ENCODE results near the gene CXXC5. TPM values are rescaled to one million over a fixed set of nuclear protein-coding genes. Genes with fewer than 3 reads are reported as not detected.

CXXC5 gene
- total and polyA plus RNA-seq, 4 donors = 21.2 to 75.8 (median 35.8) TPM

GRCh38 chr5:139636207-139636792, 11.8 kb upstream of the CXXC5 start:
- DNase-seq (no peak), ATAC-seq (ENCODE audit: low FRiP score) (no peak)
- intact Hi-C loops (cut with DNase I) = loop anchor here (2.0 to 5.0 kb wide), 3 partner anchors 41 to 111 kb away; no protein-coding TSS in a partner anchor
- Histone ChIP-seq H3K4me3 (ENCODE audit: low read length in 2 of 2) (no peak overlapping the region), H3K36me3 (ENCODE audit: control insufficient read depth in 1 of 2, insufficient read depth in 2 of 2, low read length in 1 of 2) (no peaks in the 10 kb centered on the region), H3K4me1 (ENCODE audit: control insufficient read depth in 1 of 2, insufficient read depth in 2 of 2, low read length in 2 of 2) (peaks cover 0 to 2% of the 10 kb centered on the region in 2 donors), H3K27me3 (ENCODE audit: control insufficient read depth in 1 of 2, insufficient read depth in 2 of 2, low read length in 1 of 2) (no peaks in the 10 kb centered on the region), H3K9me3 (ENCODE audit: control insufficient read depth, low read length) (no peaks in the 10 kb centered on the region), H3K27ac (ENCODE audit: low read depth in 1 of 2, low read length in 2 of 2) (no peak overlapping the region)
- WGBS, 2 donors = 79 to 86% methylated on average over 2 of the region's 2 CpGs

DNA sequence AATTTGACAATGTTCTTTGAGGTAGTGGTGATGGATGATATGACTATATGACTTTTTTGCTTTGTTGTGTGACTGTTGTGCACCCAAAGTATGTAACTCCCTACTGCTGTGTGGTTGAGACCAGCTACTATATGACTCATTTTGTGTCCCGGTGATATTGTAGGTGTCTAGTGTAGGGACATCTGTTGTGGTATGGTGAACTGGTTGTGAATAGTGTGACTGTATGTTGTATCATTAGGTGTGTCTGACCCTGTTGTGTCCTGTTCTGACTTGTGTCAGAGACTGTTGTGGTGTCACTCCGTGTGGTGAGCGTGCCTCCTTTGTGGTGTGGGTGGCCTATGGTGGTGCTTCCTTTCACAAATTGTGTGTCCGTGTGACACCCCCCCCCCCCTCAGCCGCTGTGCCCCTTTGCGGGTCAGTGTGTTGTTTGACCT, 11.2 kb upstream of the CXXC5 start:
- H3K4me1 ChIP-seq (ENCODE audit: control insufficient read depth in 1 of 2, insufficient read depth in 2 of 2, low read length in 2 of 2) = peaks cover 0 to 2% of the 10 kb centered on the region in 2 donors
- H3K36me3 ChIP-seq (ENCODE audit: control insufficient read depth in 1 of 2, insufficient read depth in 2 of 2, low read length in 1 of 2) = no peaks in the 10 kb centered on the region
- WGBS, 2 donors = 8 to 13% methylated on average over 5 to 6 of the region's 6 CpGs
- H3K27me3 ChIP-seq (ENCODE audit: control insufficient read depth in 1 of 2, insufficient read depth in 2 of 2, low read length in 1 of 2) = no peaks in the 10 kb centered on the region
- H3K4me3 ChIP-seq (ENCODE audit: low read length in 2 of 2) = peak overlapping the region; percentile 1 to 52
- DNase-seq (no peak), ATAC-seq (ENCODE audit: low FRiP score) (no peak)
- no peak overlapping the region for H3K27ac ChIP-seq (ENCODE audit: low read depth in 1 of 2, low read length in 2 of 2)
- intact Hi-C loops (cut with DNase I) = loop anchor here (1.0 to 5.0 kb wide), 4 partner anchors 11 to 110 kb away; partner anchors contain the start of gene CXXC5 (in 1 of the 2)
- no peaks in the 10 kb centered on the region for H3K9me3 ChIP-seq (ENCODE audit: control insufficient read depth, low read length)

GRCh38 chr5:139637438-139638089, 10.6 kb upstream of the CXXC5 start:
- peak; percentile 90 to 95 for DNase-seq
- Histone ChIP-seq H3K4me1 (ENCODE audit: control insufficient read depth in 1 of 2, insufficient read depth in 2 of 2, low read length in 2 of 2) (peaks cover 0 to 2% of the 10 kb centered on the region in 2 donors), H3K27ac (ENCODE audit: low read depth in 1 of 2, low read length in 2 of 2) (peak overlapping the region in 1 of 2 donors; percentile 69), H3K36me3 (ENCODE audit: control insufficient read depth in 1 of 2, insufficient read depth in 2 of 2, low read length in 1 of 2) (no peaks in the 10 kb centered on the region), H3K27me3 (ENCODE audit: control insufficient read depth in 1 of 2, insufficient read depth in 2 of 2, low read length in 1 of 2) (no peaks in the 10 kb centered on the region), H3K9me3 (ENCODE audit: control insufficient read depth, low read length) (no peaks in the 10 kb centered on the region), H3K4me3 (ENCODE audit: low read length in 2 of 2) (peak overlapping the region; percentile 9 to 52)
- ATAC-seq (ENCODE audit: low FRiP score) = peak; percentile 89
- intact Hi-C loops (cut with DNase I) = loop anchor here (1.0 to 5.0 kb wide), 5 partner anchors 10 to 110 kb away; partner anchors contain the start of gene CXXC5 (in 1 of the 2)
- 0 to 1% methylated on average over 43 to 62 of the region's 62 CpGs for WGBS, 2 donors

- H3K4me1 ChIP-seq (ENCODE audit: control insufficient read depth in 1 of 2, insufficient read depth in 2 of 2, low read length in 2 of 2) = peaks cover 0 to 2% of the 10 kb centered on the region in 2 donors
- H3K4me3 ChIP-seq (ENCODE audit: low read length in 2 of 2) = peak overlapping the region; percentile 9 to 52
- peak; percentile 85 for ATAC-seq (ENCODE audit: low FRiP score)
- peak; percentile 93 to 95 for DNase-seq
- 2% methylated on average over 23 of the region's 23 CpGs for whole genome bisulfite sequencing, 2 donors
- peak overlapping the region in 1 of 2 donors; percentile 69 for H3K27ac ChIP-seq (ENCODE audit: low read depth in 1 of 2, low read length in 2 of 2)
- H3K36me3 ChIP-seq (ENCODE audit: control insufficient read depth in 1 of 2, insufficient read depth in 2 of 2, low read length in 1 of 2) = no peaks in the 10 kb centered on the region
- no peaks in the 10 kb centered on the region for H3K27me3 ChIP-seq (ENCODE audit: control insufficient read depth in 1 of 2, insufficient read depth in 2 of 2, low read length in 1 of 2)
- intact Hi-C loops (cut with DNase I) = loop anchor here (1.0 to 5.0 kb wide), 3 partner anchors 9 to 109 kb away; no protein-coding TSS in a partner anchor
- H3K9me3 ChIP-seq (ENCODE audit: control insufficient read depth, low read length) = no peaks in the 10 kb centered on the region
Observed at GRCh38 chr5:139638090-139638735, 9.9 kb upstream of the CXXC5 start.

DNA sequence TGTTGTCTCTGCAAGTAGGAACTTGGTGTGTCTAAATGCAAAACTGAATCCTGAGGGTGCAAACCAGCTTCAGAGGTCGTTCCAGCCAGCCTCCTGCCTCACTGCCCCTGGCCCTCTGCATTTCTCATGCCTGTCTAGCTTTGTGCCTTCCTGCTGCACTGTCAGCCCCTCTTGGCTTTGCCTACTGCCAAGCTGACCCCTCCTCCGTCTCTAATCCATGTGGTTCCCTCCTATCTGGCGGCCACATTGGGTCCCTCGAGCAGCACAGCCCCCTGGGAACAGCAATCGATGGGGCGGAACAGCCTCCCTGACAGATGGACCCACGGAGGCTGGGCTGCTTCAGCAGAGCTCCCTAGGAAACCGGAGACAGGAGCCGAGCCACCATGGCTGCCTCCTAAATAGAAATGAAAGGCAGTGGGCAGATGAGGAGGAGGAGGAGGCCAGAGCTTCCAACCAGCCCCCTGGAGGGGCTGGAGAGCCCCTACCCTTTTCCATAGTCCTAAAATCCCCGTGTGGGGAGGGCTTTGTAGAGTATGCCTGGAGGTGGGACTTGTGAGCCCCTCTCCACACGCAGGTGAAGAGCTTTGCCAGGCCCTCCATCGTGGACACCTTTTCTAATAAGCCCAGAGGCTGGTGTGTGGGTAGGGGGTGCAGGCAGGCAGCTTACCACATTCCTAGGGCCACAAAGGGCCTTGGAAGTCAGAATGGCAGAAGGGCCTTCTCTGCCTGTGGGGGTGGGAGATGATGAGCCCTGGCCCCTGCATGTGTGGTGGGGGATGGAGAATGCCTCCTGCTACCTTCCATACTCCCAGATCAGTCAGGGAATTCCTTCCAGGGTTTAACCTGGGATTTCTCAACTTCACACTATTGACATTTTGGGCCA, 9.2 kb upstream of the CXXC5 start:
- DNase-seq (no peak), ATAC-seq (ENCODE audit: low FRiP score) (no peak)
- Histone ChIP-seq H3K36me3 (ENCODE audit: control insufficient read depth in 1 of 2, insufficient read depth in 2 of 2, low read length in 1 of 2) (no peaks in the 10 kb centered on the region), H3K27me3 (ENCODE audit: control insufficient read depth in 1 of 2, insufficient read depth in 2 of 2, low read length in 1 of 2) (no peaks in the 10 kb centered on the region), H3K9me3 (ENCODE audit: control insufficient read depth, low read length) (no peaks in the 10 kb centered on the region), H3K4me3 (ENCODE audit: low read length in 2 of 2) (no peak overlapping the region), H3K4me1 (ENCODE audit: control insufficient read depth in 1 of 2, insufficient read depth in 2 of 2, low read length in 2 of 2) (peaks cover 0 to 2% of the 10 kb centered on the region in 2 donors), H3K27ac (ENCODE audit: low read depth in 1 of 2, low read length in 2 of 2) (peak overlapping the region in 1 of 2 donors; percentile 22)
- intact Hi-C loops (cut with DNase I) = loop anchor here (1.0 to 5.0 kb wide), 3 partner anchors 8 to 108 kb away; no protein-coding TSS in a partner anchor
- 55 to 56% methylated on average over 12 of the region's 12 CpGs for WGBS, 2 donors

GRCh38 chr5:139639619-139640380, 8.3 kb upstream of the CXXC5 start:
- WGBS, 2 donors = 53 to 57% methylated on average over 11 of the region's 11 CpGs
- no peak overlapping the region for H3K27ac ChIP-seq (ENCODE audit: low read depth in 1 of 2, low read length in 2 of 2)
- no peak for ATAC-seq (ENCODE audit: low FRiP score)
- no peaks in the 10 kb centered on the region for H3K36me3 ChIP-seq (ENCODE audit: control insufficient read depth in 1 of 2, insufficient read depth in 2 of 2, low read length in 1 of 2)
- peak in 1 of 2 donors; percentile 35 for DNase-seq
- H3K4me3 ChIP-seq (ENCODE audit: low read length in 2 of 2) = no peak overlapping the region
- H3K27me3 ChIP-seq (ENCODE audit: control insufficient read depth in 1 of 2, insufficient read depth in 2 of 2, low read length in 1 of 2) = no peaks in the 10 kb centered on the region
- peaks cover 0 to 2% of the 10 kb centered on the region in 2 donors for H3K4me1 ChIP-seq (ENCODE audit: control insufficient read depth in 1 of 2, insufficient read depth in 2 of 2, low read length in 2 of 2)
- no peaks in the 10 kb centered on the region for H3K9me3 ChIP-seq (ENCODE audit: control insufficient read depth, low read length)
- intact Hi-C loops (cut with DNase I) = loop anchor here (5.0 kb wide), 2 partner anchors 38 to 108 kb away; no protein-coding TSS in a partner anchor

GRCh38 chr5:139640421-139641115, 7.6 kb upstream of the CXXC5 start:
- no peaks in the 10 kb centered on the region for H3K27me3 ChIP-seq (ENCODE audit: control insufficient read depth in 1 of 2, insufficient read depth in 2 of 2, low read length in 1 of 2)
- ATAC-seq (ENCODE audit: low FRiP score) = no peak
- 86 to 88% methylated on average over 13 of the region's 13 CpGs for WGBS, 2 donors
- DNase-seq = peak; percentile 29 to 76
- H3K9me3 ChIP-seq (ENCODE audit: control insufficient read depth, low read length) = no peaks in the 10 kb centered on the region
- H3K36me3 ChIP-seq (ENCODE audit: control insufficient read depth in 1 of 2, insufficient read depth in 2 of 2, low read length in 1 of 2) = no peaks in the 10 kb centered on the region
- peaks cover 0 to 2% of the 10 kb centered on the region in 2 donors for H3K4me1 ChIP-seq (ENCODE audit: control insufficient read depth in 1 of 2, insufficient read depth in 2 of 2, low read length in 2 of 2)
- intact Hi-C loops (cut with DNase I) = no loop called here
- H3K4me3 ChIP-seq (ENCODE audit: low read length in 2 of 2) = no peak overlapping the region
- H3K27ac ChIP-seq (ENCODE audit: low read depth in 1 of 2, low read length in 2 of 2) = no peak overlapping the region

Measured in aorta (tissue), 5 donors.